Endometrium (tissue), 2 donors: ENCODE results near the gene UTP20.

Source experiments
- FAIRE-seq: peaks from 2 replicates; lab custom pipeline; 2012; peaks lifted over from hg19 to GRCh38; lab: Jason Lieb, UNC
- donor health status: control.
- donor health status: control.

The UTP20 gene

DNA sequence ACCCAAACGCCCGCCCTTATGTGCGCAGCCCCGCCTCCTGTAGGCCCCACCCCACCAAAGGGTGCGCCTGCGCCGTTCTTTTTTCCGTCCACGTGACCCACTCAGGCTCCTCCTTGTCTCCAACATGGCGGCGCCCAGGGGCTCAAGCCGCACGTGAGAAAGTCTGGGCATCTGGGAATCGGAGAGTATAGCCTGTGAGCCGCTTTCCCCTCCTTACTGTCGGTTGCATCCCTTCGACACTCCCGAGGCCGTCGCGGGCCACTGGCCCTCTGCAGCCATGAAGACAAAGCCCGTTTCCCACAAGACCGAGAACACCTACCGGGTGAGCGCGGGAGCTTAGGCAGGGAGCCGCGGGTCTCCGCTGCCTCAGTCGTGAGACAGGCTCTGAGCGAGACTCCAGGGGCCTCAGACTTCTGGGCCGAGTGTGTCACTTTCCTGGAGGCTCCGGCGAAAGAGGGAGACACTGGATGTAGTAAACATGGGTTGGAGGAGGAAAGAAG is at the start of gene UTP20:
UTP20 (plus strand) TSS at position 100 of the 500 bp plus-strand sequence; CDS start at position 278, 178 bp downstream.
- peak; percentile 94 for FAIRE-seq

GRCh38 chr12:101230547-101230946 is 49.4 kb upstream of the UTP20 start:
- no peak for FAIRE-seq

DNA sequence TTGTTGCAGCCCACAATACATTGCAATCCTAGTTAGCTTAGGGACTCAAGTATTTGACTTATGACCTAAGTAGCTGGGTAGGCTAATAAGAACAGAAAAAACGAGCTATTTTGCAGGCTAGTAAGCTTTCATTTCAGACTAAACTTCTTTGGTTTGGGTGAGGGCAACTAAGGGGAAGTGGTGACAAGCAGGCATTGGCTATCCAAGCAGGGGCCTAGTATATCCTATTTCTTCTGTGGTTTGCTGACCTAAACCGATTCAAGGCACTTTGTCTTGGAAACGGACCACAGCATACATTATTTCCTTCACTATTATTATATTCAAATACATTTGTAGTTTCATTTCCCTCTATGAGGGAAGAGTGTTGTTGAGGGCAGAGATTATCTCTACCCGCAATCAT is 48.3 kb upstream of the UTP20 start:
- no peak for FAIRE-seq

DNA sequence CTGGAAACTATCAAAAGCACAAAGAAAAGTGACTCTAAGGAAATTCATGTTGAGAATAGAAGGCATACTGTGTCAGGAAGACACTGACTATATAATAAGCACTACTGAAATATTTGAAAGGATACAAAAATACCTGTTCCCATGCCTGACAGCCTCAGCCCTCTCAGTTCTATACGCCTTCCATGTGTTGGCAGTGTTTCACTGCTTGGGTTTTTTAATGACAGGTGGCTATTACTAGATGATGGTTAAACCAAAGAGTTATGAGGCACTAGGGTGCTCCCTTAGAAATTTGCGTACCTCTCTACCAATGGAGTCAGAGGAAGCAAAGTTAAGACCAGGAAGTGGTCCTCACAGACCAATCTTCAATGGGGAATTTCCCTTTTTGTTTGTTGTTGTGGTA is 44.2 kb upstream of the UTP20 start:
- no peak for FAIRE-seq

- FAIRE-seq = no peak
Observed at GRCh38 chr12:101238306-101238705, 41.6 kb upstream of the UTP20 start.

- no peak for FAIRE-seq
Observed at GRCh38 chr12:101238800-101239329, 41.0 kb upstream of the UTP20 start.

DNA sequence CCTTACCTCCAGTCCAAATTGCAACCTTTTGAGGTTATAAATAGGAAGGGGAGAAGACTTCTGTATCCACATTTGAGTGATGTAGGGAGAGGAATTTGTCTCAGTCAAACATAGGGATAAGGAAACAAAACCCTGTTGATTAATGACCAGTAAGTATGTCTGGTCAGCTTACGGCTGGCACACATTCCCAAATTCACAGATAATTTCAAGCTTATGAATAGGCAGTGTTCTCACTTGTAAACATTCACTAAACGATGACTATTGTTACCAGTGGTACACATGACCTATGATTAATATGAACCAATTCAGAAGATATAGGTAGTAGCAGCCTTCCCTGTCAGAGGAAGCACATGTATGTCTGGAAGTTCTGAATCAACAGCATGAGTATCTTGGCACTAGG is 36.8 kb upstream of the UTP20 start:
- FAIRE-seq = no peak

DNA sequence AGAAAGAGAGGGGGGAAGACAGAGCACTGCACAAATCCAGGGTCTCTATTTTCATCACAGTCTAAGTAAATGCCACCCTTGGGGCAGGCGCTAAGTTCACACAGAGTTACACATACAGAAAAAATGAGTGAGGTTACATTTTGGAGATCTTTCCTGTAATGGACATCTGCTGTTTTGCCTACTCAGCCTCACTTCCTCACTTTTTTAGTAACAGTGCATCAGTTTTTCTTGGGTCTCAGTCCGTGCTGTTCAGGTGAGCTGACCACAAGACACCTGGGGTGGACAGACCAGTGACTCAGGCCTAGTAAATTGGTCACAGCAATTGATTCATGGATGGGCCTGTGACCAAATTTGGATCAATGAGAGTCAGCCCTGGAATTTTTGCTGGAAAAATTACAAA is 36.3 kb upstream of the UTP20 start:
- FAIRE-seq = no peak

GRCh38 chr12:101256266-101256665 is 23.6 kb upstream of the UTP20 start:
- no peak for FAIRE-seq

- FAIRE-seq = no peak
Observed at GRCh38 chr12:101257357-101257756, 22.5 kb upstream of the UTP20 start.

GRCh38 chr12:101267111-101267510 is 12.8 kb upstream of the UTP20 start:
- no peak for FAIRE-seq

DNA sequence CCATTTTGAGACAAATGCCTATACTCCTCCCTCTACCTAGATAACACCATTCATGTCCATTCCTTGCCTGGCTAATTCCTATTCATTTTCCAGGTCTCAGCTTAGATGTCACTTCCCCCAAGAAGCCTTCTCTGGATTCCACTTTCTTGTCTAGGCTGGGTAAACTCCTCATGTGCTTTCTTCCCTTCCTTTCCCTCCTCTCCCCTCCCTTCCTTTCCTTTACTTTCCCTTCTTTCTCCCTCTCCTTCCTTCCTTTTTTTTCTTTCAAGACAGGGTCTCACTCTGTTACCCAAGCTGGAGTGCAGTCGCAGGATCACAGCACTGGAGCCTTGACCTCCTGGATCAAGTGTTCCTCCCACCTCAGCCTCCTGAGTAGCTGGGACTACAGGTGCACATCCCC is 3.5 kb upstream of the UTP20 start:
- FAIRE-seq = no peak

GRCh38 chr12:101277443-101277842 is 2.5 kb upstream of the UTP20 start:
- FAIRE-seq = no peak

DNA sequence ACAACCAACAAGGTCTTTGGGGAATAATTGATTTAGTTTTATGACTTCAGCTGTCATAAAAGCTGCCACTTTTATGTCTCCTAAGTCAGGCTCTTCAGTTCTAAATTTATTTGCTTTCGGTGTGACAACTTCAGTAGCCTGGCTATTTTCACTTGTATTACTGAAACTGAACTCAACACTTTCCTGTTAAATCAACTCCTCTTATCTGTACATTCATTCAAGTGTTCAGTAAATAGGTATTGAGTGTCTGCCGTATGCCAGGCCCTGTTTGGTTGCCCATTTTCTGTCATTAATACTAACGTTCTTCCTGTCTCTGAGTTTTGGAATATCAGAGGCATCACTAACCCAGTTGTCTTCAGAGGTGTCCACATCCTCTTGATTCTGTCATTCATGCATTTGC is 7.5 kb downstream of the UTP20 start:
- FAIRE-seq = no peak

DNA sequence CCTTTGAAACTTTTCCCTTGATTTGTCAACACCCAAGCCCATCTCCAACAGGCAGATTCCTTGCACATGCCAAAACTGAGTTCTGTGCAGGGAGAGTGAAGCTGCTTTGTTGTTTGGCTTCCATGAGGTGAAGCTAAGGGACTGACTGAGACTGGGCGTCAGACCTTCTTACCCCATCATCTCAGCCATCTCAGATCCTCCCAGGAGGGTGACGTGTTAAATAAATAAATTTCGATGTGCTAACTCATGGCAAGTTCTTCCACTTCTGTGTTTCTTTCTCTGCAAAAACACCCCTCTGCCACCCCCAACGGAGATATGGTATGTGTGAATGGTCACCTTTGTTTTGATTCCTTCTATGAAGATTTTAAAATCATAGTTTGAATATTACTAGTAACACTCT is 17.8 kb downstream of the UTP20 start:
- no peak for FAIRE-seq

DNA sequence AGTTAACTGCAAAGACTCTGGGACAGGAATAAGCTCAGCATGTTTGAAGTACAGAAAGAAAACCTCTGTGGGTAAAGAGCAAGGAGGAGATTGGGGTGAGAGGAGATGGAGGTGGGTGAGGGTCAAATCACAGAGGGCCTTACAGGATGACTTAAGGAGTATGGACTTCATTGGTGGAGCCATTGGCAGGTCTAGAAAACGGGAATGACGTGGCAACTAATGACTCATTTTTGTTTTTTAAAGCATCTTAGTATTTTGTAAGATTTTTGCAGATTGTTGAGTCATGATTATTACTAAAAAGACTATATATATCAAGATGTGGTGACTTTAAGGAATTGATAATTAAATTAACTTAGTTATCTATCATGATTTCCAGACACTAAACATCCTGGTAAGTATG is 18.5 kb downstream of the UTP20 start:
- no peak for FAIRE-seq

GRCh38 chr12:101299346-101299745 is 19.4 kb downstream of the UTP20 start:
- no peak for FAIRE-seq

GRCh38 chr12:101299931-101300330 is 20.0 kb downstream of the UTP20 start:
- no peak for FAIRE-seq

GRCh38 chr12:101302741-101303140 is 22.8 kb downstream of the UTP20 start:
- FAIRE-seq = no peak

- FAIRE-seq = no peak
Observed at GRCh38 chr12:101305226-101305779, 25.4 kb downstream of the UTP20 start.

DNA sequence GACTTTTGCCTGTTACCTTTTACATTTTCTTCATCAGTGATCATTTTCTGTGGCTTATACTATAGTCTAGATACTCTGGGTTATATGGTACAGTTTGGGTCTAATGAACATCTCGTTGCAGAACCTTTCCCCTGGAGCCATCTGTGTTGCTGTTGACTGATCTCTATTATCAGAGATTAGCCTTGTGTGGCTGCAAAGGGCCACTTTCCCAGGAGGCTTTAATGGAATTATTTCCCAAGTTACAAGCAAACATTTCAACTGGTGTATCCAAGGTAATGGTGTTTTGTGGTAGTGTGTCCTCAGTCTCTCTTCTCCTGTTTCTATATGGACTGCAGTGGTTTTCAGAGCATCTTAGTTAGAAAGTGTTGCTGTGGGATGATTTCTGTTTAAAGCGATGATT is 25.9 kb downstream of the UTP20 start:
- no peak for FAIRE-seq

GRCh38 chr12:101322480-101322879 is 42.6 kb downstream of the UTP20 start:
- FAIRE-seq = no peak

DNA sequence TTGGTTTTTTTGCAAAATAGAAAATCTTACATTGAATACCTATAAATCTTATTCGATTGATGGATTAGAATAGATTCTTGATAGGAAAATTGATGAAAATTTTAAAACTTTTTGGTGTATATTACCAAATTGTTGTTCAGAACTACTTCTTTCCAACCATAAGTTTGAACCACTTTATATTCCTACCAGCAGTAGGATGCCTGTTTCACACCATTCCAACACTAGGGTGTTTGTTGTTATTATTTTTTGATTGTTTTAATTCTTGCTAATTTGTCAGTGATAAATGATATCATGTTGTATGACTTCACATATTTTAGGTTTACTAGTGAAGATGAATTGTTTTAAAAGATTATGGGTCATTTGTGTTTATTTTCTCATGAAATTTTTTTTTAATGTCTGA is 43.4 kb downstream of the UTP20 start:
- FAIRE-seq = peak; percentile 69

DNA sequence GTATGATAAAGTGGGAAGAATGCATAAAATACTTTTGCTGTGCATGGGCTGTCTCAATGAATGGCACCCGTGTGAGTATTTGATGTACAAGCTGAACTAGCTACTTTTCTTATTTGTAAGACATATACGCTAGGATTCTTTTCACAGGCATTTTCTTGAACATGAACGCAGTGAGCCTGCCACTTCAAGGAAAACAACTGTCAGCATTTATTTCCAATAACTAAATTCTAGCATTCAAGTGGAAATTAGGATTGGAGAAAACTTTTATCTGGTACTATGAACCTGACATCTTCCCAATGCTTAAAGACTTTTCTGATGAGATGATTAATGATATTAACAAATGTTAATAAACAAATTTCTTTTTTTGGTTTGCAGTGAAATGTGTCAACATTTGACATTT is 45.7 kb downstream of the UTP20 start:
- no peak for FAIRE-seq
